ENCODE measurements around the gene KLHL6.

Gene KLHL6

DNA sequence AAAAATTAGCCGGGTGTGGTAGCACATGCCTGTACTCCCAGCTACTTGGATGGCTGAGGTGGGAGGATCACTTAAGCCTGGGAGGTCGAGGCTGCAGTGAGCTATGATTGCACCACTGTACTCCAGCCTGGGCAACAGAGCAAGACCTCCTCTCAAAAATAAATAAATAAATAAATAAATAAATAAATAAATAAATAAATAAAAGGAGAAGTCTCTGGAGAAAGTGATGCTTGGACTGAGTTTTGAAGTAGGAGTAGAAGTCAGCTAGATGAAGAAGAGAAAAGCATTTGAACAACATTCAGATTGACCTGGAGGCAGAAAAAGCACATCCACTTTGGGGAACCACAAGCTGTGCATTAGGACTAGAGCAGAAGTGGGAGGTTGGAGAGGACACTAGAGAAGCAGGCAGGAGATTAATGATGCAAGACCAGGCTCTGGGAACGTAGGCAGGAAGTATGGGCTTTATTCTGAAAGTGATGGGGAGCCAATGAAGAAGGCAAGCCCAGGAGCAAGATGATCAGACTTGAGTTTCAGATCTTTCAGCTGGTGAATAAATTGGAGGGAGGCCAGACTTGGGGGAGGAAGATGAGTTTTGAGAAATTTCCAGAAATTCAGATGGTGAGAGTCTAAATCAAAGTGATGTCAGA, 48.7 kb downstream of the KLHL6 start:
- DNase-seq (ENCODE audit: low read depth in 4 of 4, low spot score in 1 of 4), result no peak

DNA sequence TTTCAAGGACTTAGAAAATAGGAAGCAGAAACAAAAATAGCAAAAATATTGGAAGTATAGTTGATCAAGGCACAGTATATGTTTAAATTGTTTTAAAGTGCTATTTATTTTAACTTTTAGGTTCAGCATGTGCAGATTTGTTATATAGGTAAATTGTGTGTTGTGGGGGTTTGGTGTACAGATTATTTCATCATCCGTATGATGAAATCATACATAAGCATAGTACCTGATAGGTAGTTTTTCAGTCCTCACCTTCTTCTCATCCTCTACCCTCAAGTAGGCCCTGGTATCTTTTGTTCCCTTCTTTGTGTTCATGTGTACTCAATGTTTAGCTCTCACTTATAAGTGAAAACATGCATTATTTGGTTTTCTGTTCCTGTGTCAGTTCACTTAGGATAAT, 50.9 kb downstream of the KLHL6 start:
- no peak for DNase-seq (ENCODE audit: low read depth in 4 of 4, low spot score in 1 of 4)

DNA sequence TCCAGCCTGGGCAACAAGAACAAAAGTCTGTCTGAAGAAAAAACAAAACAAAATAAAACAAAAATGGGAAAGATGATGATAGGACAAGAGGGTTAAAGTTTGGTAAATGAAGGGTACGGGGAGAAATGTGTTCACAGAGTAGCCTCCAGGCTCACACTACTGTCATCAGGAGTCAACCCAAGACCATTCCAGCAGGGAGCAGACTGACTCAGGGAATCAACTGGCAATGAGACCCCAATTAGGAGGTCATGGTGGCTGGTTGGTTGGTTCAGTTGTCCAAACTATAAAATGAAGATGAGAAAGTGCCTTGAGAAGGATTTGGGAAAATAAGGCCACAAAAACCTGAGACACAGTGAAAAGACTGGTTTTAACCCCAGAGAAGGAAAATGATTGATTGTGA, 51.8 kb downstream of the KLHL6 start:
- no peak for DNase-seq (ENCODE audit: low read depth in 4 of 4, low spot score in 1 of 4)

DNA sequence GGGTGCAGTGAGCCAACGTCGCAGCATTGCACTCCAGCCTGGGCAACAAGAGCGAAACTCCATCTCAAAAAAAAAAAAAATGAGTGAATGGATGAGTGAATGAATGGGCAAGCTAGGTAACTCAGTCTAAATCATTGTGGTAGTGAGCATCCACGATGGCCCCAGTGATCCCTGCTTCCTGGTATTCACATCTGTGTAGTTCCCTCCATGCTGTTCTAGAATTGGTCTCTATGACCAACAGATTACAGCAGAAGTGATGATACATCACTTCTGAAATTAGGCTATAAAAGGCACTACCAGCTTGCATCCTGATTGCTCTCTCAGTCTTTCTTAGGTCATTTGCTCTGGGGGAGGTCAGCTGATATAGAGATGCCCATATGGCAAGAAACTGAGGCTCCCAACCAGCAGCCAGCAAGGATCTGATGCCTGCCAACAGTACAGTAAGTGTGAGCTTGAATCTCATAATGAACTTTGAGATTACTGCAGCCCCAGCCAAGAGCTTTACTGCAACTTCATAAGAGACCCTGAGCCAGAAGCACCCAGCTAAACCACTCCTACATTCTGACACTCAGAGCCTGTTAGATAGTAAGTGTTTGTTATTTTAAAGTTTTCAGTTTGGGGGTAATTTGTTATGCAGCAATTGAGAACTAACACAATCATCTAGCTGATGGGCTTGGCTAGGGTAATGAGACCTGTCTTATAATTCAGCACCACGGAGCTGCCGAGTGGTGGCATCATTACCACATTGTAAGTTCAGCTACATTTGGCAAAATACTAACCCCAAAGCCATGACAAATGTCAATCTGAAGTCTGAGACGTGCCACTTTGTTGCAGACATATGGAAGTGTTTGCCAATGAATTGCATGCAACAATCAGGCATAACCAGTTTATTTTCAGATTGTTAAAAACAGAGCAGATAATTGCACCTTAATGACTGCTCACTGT, 53.0 kb downstream of the KLHL6 start:
- DNase-seq (ENCODE audit: low read depth in 4 of 4, low spot score in 1 of 4), result no peak

DNA sequence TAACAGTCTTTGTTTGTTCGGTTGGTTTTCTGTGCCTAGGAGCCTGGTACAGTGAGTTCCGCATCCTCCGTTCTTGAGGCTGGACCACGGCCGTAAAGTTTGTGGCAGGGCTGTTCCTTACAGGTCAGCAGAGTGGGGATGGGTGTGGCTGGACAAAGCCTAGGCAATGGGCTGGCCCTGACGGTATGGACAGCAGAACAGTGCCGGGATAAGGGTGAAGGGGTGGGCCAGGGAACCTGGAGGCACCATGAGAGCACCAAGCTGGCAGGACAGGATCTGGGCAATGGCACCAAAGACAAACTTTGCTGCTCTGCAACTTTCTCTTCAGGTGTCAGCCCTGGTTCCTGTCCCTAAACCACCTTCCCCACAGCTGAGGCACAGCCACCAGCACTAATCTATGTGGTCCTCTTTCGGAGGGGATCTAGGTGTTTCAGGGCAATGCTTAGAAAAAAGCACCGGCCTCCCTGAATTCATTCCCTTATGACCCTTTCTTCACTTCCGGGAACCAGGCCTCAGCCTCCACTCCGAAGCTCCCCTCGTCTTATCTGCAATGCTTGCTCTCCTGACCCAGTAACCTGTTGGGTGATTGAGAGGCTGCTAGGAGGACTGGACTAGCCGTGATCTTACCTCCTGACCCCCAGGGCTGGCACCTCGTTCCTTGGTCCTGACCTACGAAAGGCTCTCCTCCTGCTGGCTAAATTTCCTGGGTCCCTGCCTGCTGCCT, 54.4 kb downstream of the KLHL6 start:
- no peak for DNase-seq (ENCODE audit: low read depth in 4 of 4, low spot score in 1 of 4)

DNA sequence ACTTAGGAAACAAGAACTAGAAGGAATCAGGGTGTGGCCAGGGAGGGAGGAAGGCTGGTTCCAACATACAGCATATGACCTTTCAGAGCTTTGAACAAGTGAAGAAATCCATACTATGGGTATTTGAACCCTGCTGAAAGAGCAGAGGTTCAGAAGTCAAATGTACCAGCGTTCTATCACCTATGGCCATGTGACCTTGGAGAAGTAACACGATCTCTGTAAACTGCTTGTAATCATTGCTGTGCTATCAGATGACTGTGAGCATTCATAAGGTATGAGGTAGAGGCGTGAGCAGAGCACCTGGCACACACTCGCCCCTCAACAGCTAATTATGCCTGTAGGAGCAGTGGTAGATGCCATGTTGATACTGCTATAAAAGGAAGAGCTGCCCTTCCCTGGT, 55.2 kb downstream of the KLHL6 start:
- no peak for DNase-seq (ENCODE audit: low read depth in 4 of 4, low spot score in 1 of 4)

DNA sequence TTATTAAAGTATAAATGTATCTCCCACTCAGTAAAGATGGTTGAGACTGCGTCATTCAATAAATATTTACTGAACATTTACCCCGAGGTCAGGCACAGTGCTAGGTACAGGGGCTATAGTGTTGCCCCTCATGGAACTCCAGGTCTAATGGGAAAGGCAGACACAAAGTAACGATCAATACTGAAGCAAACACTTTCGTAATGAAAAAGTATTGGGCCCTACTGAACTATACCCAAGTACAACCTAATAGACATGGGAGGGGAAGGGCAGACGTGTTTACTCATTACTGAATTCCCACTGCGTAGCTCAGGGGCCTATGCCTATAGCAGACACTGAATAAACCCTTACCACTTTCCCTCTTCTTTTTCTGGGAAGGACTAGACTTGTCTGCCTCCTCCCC, 56.9 kb downstream of the KLHL6 start:
- no peak for DNase-seq (ENCODE audit: low read depth in 4 of 4, low spot score in 1 of 4)

DNA sequence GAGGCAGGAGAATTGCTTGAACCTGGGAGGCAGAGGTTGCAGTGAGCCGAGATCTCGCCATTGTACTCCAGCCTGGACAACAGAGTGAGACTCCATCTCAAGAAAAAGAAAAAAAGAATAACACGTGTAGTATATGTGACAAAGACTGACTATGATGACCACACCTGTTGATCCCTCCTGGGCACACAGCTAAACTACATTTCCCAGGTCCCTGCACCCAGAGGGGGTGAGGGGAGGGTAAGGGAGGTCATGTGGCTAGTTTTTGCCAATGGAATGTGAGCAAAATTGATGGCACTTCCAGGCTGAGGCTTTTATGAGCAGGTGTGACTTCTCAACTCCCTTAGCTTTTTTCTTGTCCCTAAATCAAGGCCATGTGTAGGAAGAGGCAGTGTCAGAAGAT, 58.2 kb downstream of the KLHL6 start:
- DNase-seq (ENCODE audit: low read depth in 4 of 4, low spot score in 1 of 4), result no peak

DNA sequence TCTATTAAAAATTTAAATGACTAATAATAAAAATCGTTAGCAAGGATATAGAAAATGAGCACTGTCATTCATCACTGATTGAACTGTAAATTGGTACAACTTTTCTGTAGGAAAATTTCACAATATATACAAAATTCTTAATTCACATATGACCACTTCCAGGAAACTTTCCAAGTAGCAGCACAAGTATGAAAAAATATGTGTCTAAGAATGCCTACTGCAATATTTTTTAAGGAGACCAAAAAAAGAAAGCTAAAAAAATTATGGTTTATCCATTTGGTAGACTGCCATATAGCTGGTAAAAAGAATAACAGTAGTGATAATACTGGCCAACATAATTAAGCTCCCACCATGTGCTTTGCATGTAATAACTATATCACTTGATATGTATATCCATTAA, 59.2 kb downstream of the KLHL6 start:
- no peak for DNase-seq (ENCODE audit: low read depth in 4 of 4, low spot score in 1 of 4)

DNA sequence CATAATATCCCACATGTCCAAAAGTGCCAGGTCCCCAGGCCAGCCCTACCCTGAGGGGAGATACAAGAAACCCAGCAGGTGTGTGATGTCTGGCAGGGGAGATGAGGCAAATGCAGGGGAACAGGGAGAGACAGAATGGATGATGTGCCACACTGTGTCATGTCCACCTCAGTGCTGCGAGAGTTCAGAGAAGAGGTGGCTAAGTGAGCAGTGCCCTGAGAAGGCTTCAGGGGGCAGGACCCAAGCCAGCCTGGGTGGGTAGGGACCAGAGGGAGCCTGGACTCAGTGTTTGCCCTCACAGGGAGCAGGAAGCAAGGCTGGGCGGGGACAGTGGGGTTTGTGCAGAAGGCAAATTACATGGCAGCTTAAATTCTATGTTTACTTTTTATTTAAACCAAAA, 61.2 kb downstream of the KLHL6 start:
- no peak for DNase-seq (ENCODE audit: low read depth in 4 of 4, low spot score in 1 of 4)

DNA sequence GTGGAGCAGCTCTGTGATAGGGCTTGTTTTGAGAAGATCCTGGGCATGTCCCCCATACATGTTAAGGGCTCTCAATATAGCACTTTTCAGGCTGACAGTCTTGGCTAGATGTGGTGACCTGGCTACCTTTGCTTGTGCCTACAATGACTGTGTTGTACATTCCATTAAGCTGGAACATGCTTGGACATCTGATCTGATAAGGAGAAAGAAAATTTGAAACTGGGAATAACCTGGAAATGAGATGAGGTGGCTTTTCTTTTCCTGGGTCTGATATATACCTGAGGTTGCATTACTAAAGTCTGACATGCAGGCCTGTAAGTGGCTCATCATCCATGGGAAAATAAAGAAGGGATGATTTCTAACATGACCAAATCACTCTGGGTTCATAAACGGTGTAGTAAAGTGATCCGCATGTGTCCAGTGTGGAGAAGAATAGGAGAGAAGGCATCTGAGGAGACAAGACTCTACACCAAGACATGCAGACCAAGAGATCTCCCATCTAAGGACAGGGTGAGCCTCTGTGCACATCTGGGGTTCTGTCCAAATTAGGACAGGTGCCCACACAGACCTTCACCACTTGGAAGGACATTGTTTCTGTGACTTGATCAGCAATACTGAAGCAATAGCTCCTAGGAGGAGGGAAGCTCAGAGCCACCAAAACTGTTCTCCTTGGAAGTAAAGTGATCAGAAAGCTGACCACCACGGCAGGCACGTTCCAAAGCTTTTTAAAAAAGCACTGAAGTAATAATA, 62.0 kb downstream of the KLHL6 start:
- no peak for DNase-seq (ENCODE audit: low read depth in 4 of 4, low spot score in 1 of 4)

DNA sequence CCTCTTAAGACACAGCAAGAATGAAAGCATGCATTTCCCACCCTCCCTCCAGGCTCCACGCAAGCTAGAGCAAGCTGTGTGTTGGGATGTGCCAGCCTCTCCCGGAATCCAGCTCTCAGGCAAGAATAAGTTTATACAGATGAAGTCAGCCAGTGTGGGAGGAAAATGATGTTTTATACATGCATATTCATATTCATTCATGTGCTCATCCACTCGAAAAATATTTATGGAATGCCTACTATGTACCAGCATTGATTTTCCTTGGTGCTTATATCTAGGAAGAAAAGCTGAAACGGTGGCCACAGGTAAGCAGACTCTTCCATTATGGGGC, 62.7 kb downstream of the KLHL6 start:
- DNase-seq (ENCODE audit: low read depth in 4 of 4, low spot score in 1 of 4), result no peak

DNA sequence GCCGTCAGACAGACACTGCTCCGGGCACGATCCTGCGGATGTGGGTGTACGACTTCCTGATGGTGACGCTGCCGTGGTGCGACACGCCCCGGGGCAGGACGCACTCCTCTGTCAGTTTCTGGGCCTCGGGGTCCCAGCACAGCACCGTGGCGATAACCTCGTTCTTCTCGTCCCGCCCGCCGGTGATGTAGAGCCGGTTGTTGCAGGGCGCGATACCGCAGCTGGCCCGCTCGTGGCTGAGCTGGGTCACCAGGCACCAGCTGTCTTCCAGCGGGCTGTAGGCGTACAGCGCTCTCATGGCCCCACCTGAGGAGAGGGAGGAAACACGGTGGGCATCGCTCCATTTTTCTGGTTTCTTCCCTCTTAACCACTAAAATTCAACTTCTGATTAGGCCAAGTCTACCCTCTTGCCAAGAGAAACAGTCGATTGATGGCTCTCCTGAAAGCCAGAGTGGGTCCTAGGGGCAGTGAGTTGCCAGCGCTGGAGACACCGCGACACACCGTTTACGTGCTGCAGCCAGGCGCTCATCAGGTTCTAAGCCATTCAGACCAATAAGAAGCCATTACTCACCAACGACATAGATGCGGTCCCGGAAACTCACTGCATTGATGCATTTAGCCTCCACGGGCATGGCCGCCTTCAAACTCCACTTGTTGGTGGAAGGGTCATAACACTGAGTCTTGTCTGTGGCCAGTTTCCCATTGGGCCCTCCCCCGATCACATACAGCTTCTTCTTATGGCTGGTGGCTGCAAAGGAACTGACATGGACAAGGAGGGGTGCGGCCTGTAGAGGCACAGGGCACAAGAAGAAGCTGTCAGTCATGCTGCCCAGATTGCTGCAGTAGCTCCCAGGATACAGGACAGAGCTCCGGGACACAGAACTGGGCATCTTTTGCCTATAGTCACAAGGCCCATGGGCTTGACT, 63.3 kb downstream of the KLHL6 start:
- DNase-seq (ENCODE audit: low read depth in 4 of 4, low spot score in 1 of 4), result no peak

DNA sequence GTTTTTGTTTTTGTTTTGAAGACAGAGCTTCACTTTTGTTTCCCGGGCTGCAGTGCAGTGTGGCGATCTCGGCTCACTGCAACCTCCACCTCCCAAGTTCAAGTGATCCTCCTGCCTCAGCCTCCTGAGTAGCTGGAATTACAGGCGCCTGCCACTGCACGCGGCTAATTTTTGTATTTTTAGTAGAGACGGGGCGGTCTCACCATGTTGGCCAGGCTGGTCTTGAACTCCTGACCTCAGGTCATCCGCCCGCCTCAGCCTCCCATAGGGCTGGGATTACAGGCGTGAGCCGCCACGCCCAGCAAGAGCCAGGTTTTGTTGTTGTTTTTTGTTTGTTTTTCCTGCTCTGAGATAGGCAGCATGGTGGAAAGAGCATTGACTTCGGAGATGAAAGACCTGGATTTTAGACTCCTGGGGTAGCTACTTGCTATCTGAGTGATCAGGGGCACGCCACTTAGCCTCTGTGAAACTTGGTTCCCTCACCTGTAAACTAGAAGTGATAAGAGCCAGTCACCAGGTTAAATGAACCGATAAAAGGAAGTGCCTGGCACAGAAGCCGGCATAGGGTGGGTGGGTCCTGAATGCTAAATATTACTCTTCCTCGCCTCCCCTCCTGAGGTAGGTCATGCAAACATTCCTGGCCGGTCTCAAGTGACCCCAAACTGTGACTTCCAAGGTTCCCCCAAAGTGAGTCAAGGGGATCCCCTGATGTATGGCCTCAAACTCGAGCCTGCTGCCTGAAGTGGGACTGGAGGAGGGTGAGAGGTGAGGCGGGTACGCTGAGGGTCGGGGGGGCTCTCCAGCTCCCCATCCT, 64.2 kb downstream of the KLHL6 start:
- no peak for DNase-seq (ENCODE audit: low read depth in 4 of 4, low spot score in 1 of 4)

DNA sequence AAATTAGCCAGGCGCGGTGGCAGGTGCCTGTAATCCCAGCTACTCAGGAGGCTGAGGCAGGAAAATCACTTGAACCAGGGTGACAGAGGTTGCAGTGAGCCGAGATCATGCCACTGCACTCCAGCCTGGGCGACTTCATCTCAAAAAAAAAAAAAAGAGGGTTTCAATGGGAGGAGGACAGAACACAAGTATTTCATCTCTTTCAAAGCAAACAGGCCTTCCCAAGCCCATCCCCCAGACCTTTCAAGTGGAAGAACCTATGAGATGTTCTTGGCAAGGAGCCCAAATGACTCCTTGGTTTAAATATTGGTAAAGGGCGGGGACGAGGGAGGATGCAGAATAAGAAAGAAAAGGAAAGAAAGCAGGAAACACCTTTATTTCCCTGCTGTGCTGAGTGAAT, 64.9 kb downstream of the KLHL6 start:
- no peak for DNase-seq (ENCODE audit: low read depth in 4 of 4, low spot score in 1 of 4)

DNA sequence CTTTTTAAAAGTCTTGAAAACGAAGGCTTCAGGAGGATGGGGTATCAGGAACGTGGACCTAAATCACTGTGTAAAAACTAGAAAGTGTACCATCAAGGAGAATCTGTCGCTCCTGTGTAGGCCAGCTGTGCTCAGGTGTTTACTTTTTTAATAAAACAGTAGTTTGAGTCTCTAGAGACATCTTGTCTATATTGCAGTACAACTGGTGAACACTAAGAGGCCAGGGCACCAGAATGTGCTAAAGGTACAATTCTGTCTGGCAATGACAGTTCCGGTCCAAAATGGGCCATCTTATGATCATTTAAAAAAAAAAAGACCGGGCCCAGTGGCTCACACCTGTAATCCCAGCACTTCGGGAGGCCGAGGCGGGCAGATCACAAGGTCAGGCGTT, 65.3 kb downstream of the KLHL6 start:
- no peak for DNase-seq (ENCODE audit: low read depth in 4 of 4, low spot score in 1 of 4)

DNA sequence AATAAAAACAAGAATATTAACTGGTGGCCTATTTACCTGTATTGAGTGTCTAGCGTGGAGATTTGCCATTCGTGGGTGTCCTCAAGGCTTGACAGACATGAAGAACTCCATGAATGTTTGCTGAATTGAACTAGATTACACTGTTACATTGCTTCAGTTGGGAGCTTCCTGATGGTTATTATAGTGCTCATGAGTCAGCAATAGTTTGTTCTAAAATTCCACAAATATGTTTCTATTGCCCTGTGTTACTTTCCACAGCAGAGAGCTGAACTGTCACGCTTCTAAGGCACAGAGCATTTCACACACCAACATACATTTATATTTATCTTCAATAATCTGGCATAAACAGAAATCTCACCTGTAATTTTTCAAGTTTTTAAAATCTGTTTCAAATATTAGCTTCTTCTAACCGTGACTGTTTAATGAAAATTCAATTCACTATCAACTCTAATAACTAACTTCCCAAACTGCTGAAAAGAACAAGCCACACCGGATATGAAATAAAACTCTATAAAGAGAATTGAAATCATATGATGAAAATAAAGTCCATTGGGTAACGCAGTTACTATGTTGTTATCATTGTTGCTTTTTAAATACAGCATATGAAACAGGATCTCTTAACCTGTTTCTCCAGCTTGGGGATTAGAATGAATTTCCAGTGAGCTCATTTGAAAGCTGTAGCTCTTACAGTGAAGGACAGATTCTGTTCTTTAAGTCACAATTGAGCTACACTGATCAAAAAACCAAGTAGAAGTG, 65.9 kb downstream of the KLHL6 start:
- no peak for DNase-seq (ENCODE audit: low read depth in 4 of 4, low spot score in 1 of 4)

DNA sequence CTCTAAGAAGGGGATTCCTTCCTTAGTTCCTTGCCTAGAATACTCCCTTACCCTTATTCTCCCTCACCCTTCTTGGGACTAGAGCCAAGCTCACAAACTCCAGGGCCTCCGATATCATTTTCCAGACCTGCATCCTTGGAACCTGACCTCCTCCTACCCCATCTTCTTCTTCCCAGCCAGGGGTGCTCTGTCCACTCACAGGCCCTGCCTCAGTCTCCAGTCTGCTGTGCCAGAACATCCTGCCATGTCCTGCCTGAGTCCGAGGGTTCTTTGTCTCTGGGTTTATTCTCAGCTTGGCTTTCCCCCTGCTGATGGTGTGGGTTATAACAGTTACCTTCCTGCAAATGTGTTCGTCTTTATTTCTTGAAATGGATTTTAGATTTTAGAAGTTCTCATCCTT, 67.2 kb downstream of the KLHL6 start:
- no peak for DNase-seq (ENCODE audit: low read depth in 4 of 4, low spot score in 1 of 4)

DNA sequence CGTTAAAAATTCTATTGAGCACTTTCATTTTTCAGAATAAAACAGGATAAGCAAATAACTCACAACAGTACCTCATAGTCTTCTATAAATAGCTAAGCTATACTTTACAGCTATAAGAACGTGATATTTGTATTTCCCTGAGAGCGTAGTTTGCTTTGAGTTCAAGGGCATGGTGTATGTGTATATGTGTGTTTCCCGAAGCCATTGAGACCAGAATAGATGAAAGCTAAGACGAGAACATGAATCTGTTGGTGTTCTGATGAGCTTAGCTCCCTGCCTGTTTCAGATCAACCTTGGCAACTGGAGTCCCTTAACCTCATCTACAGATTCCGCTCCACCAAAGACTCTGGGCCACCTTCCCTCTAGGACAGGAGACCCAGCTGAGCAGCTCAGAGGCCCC, 67.6 kb downstream of the KLHL6 start:
- DNase-seq (ENCODE audit: low read depth in 4 of 4, low spot score in 1 of 4), result no peak

All from stimulated activated CD4-positive, alpha-beta T cell treated with anti-CD3 and anti-CD28 coated beads, Interleukin-1b, Interleukin-23, amount 100 ng/mL, for 24 hours (primary cell).